AG09309 (cell line): Measurements from ENCODE around the gene LBH.
"Not testable (repeated sequence)": the region's sequence is repeated elsewhere in the genome, so short reads cannot be mapped to it uniquely, and the experiment has no call there.

Source experiments
- DNase-seq: peaks from one replicate; pipeline ENCODE4 v3.0.0-alpha.2; 2010; ENCODE audit warnings: low read depth
- H3K4me3 ChIP-seq: 2 replicates; pipeline ENCODE4 v1.5.1; 2011; ENCODE audit warnings: mild to moderate bottlenecking, low read depth, low read length, moderate library complexity; ENCODE audit not compliant: control insufficient read depth
- TF ChIP-seq, protein P1 (sequence below): IDR thresholded peaks from 2 replicates; pipeline ENCODE4 v1.5.1; 2011; ENCODE audit warnings: mild to moderate bottlenecking, low read depth, low read length, inconsistent platforms; ENCODE audit not compliant: insufficient read depth, control insufficient read depth; ENCODE audit errors: missing control alignments

The LBH gene

DNA sequence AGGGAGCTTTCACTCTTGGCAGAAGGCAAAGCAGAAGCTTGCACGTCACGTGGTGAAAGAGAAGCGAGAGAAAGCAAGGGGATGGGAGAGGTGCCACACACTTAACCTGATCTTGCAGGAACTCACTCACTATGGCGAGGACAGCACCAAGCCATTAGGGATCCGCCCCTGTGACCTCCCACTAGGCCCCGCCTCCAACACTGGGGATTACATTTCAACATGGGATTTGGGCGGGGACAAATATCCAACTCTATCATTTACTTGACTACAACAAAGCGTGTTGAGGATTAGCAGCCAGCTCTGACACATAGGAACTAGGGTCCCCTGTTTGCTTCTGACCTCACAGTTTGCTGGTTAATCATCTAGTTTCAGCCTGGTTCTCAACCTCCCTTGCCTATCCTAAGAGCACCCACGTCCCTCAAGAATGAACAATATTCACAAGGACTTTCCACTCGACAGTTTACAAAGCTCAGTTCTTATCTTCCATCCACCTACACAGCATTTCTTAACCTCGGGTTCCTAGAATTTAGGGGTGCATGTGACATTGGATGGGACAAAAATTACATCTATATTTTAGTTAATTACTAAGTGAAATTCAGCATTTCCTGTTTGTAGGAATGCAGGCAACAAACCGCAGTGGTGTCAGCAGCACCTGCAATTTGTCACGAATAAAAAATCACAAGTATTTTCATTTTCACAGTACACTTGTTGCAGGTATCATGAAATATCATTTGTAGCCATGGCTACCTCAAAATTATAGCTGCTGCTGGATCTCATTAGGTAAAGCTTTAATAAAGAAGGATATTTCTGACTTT, 36.0 kb downstream of the LBH start:
- no peak overlapping the region for H3K4me3 ChIP-seq
- DNase-seq = no peak
- TF ChIP-seq, protein P1, sequence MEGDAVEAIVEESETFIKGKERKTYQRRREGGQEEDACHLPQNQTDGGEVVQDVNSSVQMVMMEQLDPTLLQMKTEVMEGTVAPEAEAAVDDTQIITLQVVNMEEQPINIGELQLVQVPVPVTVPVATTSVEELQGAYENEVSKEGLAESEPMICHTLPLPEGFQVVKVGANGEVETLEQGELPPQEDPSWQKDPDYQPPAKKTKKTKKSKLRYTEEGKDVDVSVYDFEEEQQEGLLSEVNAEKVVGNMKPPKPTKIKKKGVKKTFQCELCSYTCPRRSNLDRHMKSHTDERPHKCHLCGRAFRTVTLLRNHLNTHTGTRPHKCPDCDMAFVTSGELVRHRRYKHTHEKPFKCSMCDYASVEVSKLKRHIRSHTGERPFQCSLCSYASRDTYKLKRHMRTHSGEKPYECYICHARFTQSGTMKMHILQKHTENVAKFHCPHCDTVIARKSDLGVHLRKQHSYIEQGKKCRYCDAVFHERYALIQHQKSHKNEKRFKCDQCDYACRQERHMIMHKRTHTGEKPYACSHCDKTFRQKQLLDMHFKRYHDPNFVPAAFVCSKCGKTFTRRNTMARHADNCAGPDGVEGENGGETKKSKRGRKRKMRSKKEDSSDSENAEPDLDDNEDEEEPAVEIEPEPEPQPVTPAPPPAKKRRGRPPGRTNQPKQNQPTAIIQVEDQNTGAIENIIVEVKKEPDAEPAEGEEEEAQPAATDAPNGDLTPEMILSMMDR = no peak

DNA sequence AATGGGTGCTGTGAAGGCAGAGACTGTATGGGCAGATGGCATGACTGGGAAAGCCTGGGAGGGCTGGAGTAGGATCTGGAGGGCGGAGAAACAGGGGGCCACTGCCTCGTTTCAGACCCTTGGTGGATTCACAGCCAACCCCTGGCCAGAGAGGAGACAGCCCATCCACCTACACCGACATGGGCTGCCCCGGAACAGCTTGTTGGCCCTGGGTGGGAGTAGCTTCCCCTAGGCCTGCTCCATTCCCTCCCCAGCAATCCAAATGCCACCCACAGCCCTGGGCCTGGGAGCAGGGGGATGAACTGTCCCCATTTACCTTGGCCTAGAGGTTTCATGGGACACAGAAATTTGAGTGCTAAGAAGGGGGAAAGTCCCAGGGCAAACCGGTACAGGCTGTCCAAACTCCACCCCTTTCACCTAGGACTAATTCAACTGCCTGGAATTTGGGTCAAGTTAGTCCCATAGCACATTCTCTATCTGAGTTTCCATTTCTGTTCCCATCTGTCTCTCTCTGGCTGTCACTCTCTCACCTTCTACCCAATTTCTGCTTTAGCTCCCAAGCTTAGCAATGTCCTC, 37.0 kb downstream of the LBH start:
- DNase-seq = no peak
- TF ChIP-seq, protein P1 = no peak
- H3K4me3 ChIP-seq = no peak overlapping the region

- DNase-seq, H3K4me3 ChIP-seq: not testable (repeated sequence)
Measured at GRCh38 chr2:30269114-30269770, 37.9 kb downstream of the LBH start.

GRCh38 chr2:30269771-30270145, 38.4 kb downstream of the LBH start:
- TF ChIP-seq, protein P1 = no peak
- no peak for DNase-seq
- H3K4me3 ChIP-seq = no peak overlapping the region

GRCh38 chr2:30270166-30270565, 38.8 kb downstream of the LBH start:
- no peak for DNase-seq
- TF ChIP-seq, protein P1 = no peak

GRCh38 chr2:30271301-30271700, 40.0 kb downstream of the LBH start:
- no peak overlapping the region for H3K4me3 ChIP-seq
- no peak for DNase-seq
- TF ChIP-seq, protein P1 = no peak

More at GRCh38 chr2:30270166-30270565, 38.8 kb downstream of the LBH start:
- no peak overlapping the region for H3K4me3 ChIP-seq

DNA sequence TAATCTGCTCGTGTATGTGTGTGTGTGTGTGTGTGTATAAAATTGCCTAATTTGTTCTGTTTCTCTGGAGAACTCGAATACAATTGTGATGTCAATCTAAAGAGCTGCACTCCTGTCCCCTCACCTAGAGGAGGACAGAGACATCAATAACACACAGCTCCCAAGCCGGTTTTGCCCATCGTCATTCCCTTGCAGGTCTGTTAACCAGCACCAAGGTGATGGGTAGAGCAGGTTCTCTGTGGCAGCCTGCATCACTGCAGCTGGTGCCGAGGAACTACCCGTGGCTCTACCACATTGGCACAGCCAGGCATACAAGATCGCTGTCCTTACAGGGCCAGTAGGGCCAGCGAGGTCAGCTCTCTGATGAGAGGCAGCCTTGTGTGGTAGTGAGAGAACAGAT, 41.0 kb downstream of the LBH start:
- H3K4me3 ChIP-seq = no peak overlapping the region
- TF ChIP-seq, protein P1 = no peak
- no peak for DNase-seq
